ENCODE results near the gene ADAM12.

DNA sequence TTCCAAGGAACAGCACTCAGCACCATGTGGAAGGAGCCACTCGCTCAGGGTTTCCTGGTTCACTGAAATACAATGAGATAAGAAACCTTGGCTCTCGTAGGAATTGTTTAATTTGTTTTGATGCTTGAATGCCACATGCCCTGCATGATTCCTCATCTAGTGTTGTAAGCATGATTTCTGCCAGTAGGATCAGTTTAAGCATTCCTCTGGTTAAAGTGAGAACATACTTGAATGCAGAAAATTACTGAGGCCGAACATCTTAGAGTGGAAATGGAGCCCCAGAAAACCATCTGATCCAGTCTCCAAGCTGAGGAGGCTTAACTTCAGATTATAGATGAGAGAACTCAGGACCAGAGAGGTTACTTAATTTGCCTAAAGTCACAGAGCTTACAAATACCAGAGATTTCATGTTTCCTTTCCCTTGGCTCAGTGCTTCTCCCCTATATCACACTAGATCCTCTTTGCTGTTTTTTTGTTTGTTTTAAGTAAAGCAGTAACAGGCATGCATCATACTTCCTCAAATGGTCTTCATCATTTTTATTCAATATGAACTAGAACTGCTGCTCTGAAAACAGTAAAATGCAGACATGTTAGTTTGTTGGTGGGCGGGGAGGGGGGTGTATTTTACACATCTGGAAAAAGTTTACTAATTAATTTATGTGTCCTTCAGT is 125.1 kb downstream of the ADAM12 start:
- TF ChIP-seq TAF1 (IDR thresholded peaks at IDR 0.05; ENCODE audit: borderline replicate concordance, low read depth, low read length), result no peak
- TF ChIP-seq POLR2A (IDR thresholded peaks at IDR 0.05; ENCODE audit: low read depth, low read length), result no peak
- TF ChIP-seq POLR2AphosphoS5 (IDR thresholded peaks at IDR 0.05; ENCODE audit: low read depth, low read length), result no peak
